DOHH2 (cell line): ENCODE data around the gene EFNA5.
"Not testable (repeated sequence)": the region's sequence is repeated elsewhere in the genome, so short reads cannot be mapped to it uniquely, and the experiment has no call there.

Experiments
- H3F3A ChIP-seq: fragments of 200-600 bp; sonication (generic), shearing (Covaris generic); 2 replicates; pipeline ENCODE4 v1.6.0; 2016; ENCODE audit warnings: antibody characterized with exemption, mild to moderate bottlenecking; ENCODE audit not compliant: control insufficient read depth, insufficient read depth
- H3K27ac ChIP-seq: fragments of 200-600 bp; sonication (generic); 2 replicates; pipeline ENCODE4 v1.5.1; 2014; ENCODE audit warnings: low read depth, mild to moderate bottlenecking, low read length, moderate library complexity
- H3K27me3 ChIP-seq: fragments of 200-600 bp; sonication (generic); 2 replicates; pipeline ENCODE4 v1.6.1; 2014; ENCODE audit warnings: mild to moderate bottlenecking, low read length, mixed read lengths; ENCODE audit not compliant: control insufficient read depth
- H3K36me3 ChIP-seq: fragments of 200-600 bp; sonication (generic); 2 replicates; pipeline ENCODE4 v1.6.1; 2014; ENCODE audit warnings: mild to moderate bottlenecking, low read length, moderate library complexity, mixed read lengths; ENCODE audit not compliant: control insufficient read depth
- H3K4me1 ChIP-seq: fragments of 200-600 bp; sonication (generic); 2 replicates; pipeline ENCODE4 v1.6.1; 2014; ENCODE audit warnings: mild to moderate bottlenecking, low read length, mixed read lengths; ENCODE audit not compliant: control insufficient read depth
- H3K4me2 ChIP-seq: fragments of 200-600 bp; sonication (generic); 2 replicates; pipeline ENCODE4 v1.6.0; 2014; ENCODE audit warnings: mild to moderate bottlenecking, low read length, moderate library complexity
- H3K4me3 ChIP-seq: fragments of 200-600 bp; sonication (generic); 2 replicates; pipeline ENCODE4 v1.5.1; 2014; ENCODE audit warnings: mild to moderate bottlenecking, low read length, mixed read lengths
- H3K79me2 ChIP-seq: fragments of 200-600 bp; sonication (generic); 2 replicates; pipeline ENCODE4 v1.6.1; 2014; ENCODE audit warnings: mild to moderate bottlenecking, low read length, mixed read lengths; ENCODE audit not compliant: control insufficient read depth
- H3K9me2 ChIP-seq: fragments of 200-600 bp; sonication (generic); replicated peaks from 2 replicates; pipeline ENCODE4 v1.6.1; 2014; ENCODE audit warnings: mild to moderate bottlenecking, low read length, mixed read lengths; ENCODE audit not compliant: control insufficient read depth
- H3K9me3 ChIP-seq: fragments of 200-600 bp; sonication (generic); 2 replicates; pipeline ENCODE4 v1.6.1; 2014; ENCODE audit warnings: antibody characterized with exemption, low read length, mixed read lengths; ENCODE audit not compliant: control insufficient read depth, insufficient read depth
- H4K20me1 ChIP-seq: fragments of 200-600 bp; sonication (generic); 2 replicates; pipeline ENCODE4 v1.6.0; 2014; ENCODE audit warnings: low read depth, mild to moderate bottlenecking, antibody characterized with exemption, low read length, moderate library complexity; ENCODE audit not compliant: control insufficient read depth, insufficient read depth
- EZH2phosphoT487 ChIP-seq: fragments of 200-600 bp; sonication (generic); IDR thresholded peaks from 2 replicates; pipeline ENCODE4 v1.6.1; 2017; ENCODE audit warnings: borderline replicate concordance, mild to moderate bottlenecking, antibody characterized with exemption, low read length, moderate library complexity, mixed read lengths
- TF ChIP-seq, protein P1 (sequence below): fragments of 200-600 bp; sonication (generic); IDR thresholded peaks from one replicate; pipeline ENCODE4 v1.5.1; 2014; ENCODE audit warnings: antibody characterized with exemption, mild to moderate bottlenecking, low read depth, low read length; ENCODE audit not compliant: poor library complexity, severe bottlenecking

The EFNA5 gene

DNA sequence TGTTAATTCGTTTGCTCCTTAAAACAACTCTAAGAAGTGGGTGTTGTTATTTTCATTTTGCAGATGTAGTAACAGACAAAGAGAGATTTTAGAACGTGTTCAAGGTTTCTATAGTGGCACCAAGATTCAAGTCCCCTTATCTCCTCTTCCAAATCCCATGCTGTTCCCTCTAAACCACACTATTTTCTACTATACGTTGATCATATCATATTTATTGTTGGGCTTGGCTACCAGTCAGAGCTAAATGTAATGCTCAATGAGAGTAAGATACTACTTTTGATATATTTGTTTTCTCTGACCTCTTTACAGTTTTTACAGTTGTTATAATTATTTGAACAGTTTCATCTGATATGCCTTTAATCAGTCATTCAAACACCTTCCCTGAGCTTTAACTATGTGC is 212.9 kb downstream of the EFNA5 start:
- no peaks in the 10 kb centered on the region for H4K20me1 ChIP-seq
- H3K9me2 ChIP-seq = no peaks in the 10 kb centered on the region
- H3K36me3 ChIP-seq = no peaks in the 10 kb centered on the region
- no peaks in the 10 kb centered on the region for H3F3A ChIP-seq
- H3K27ac ChIP-seq = no peak overlapping the region
- H3K27me3 ChIP-seq = 0 out of 2 replicates have a peak, but pooled peaks cover 4% of the 10 kb centered on the region
- no peak overlapping the region for H3K4me3 ChIP-seq
- no peaks in the 10 kb centered on the region for H3K4me1 ChIP-seq
- no peaks in the 10 kb centered on the region for H3K79me2 ChIP-seq
- no peak overlapping the region for H3K4me2 ChIP-seq
- no peaks in the 10 kb centered on the region for H3K9me3 ChIP-seq
- no peak for TF ChIP-seq EZH2phosphoT487
- TF ChIP-seq, protein P1, sequence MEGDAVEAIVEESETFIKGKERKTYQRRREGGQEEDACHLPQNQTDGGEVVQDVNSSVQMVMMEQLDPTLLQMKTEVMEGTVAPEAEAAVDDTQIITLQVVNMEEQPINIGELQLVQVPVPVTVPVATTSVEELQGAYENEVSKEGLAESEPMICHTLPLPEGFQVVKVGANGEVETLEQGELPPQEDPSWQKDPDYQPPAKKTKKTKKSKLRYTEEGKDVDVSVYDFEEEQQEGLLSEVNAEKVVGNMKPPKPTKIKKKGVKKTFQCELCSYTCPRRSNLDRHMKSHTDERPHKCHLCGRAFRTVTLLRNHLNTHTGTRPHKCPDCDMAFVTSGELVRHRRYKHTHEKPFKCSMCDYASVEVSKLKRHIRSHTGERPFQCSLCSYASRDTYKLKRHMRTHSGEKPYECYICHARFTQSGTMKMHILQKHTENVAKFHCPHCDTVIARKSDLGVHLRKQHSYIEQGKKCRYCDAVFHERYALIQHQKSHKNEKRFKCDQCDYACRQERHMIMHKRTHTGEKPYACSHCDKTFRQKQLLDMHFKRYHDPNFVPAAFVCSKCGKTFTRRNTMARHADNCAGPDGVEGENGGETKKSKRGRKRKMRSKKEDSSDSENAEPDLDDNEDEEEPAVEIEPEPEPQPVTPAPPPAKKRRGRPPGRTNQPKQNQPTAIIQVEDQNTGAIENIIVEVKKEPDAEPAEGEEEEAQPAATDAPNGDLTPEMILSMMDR = no peak

DNA sequence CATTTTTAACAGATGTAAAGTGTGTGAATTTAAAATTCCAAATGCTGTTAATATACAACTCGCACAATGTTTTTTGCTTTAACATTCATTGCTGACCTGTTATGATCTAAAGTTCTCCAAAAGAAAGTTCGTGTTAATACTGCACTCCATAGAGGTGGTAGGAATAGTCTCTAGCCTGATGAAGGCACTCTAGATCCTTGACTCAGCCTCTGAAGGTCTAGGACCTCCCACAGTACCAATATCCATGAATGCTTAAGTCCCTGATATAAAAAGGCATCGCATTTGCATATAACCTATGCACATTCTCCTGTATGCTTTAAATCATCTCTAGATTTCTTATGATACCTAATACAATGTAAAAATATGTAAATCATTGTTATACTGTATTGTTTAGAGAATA is 213.6 kb downstream of the EFNA5 start:
- no peak for TF ChIP-seq EZH2phosphoT487
- TF ChIP-seq, protein P1 = no peak
- Histone ChIP-seq H3K9me3 (no peaks in the 10 kb centered on the region), H3F3A (no peaks in the 10 kb centered on the region), H3K4me3 (no peak overlapping the region), H3K9me2 (no peaks in the 10 kb centered on the region), H3K79me2 (no peaks in the 10 kb centered on the region), H3K4me2 (no peak overlapping the region), H3K27ac (no peak overlapping the region), H3K27me3 (no peaks in the 10 kb centered on the region), H3K36me3 (no peaks in the 10 kb centered on the region), H4K20me1 (no peaks in the 10 kb centered on the region), H3K4me1 (no peaks in the 10 kb centered on the region)

DNA sequence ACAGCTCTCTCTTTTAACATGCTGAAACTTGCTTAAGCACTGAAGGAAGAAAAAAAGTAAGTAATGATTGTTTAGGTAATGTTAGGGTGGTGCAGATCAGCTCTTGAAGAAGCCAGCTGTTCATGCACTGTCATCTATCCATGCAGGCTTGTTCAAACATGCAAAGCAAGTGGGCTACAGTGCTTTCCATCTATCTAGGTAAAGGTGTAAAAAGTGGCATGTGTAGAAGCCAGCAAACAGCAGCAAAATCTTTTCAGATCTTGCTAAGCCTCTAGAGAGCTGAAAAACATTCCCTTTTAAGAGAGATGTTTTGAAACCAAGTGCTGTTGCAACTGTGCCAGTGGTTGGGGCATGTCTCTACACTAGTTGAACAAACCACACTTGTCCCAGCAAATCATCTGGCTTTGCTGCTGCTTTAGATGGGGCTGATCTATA is 214.4 kb downstream of the EFNA5 start:
- Histone ChIP-seq H3K9me3 (no peaks in the 10 kb centered on the region), H3K4me1 (no peaks in the 10 kb centered on the region), H3K4me3 (no peak overlapping the region), H3K27me3 (no peaks in the 10 kb centered on the region), H3K79me2 (no peaks in the 10 kb centered on the region), H4K20me1 (no peaks in the 10 kb centered on the region), H3K36me3 (no peaks in the 10 kb centered on the region), H3K9me2 (no peaks in the 10 kb centered on the region), H3F3A (no peaks in the 10 kb centered on the region), H3K27ac (no peak overlapping the region), H3K4me2 (no peak overlapping the region)
- TF ChIP-seq, protein P1 = no peak
- no peak for TF ChIP-seq EZH2phosphoT487

DNA sequence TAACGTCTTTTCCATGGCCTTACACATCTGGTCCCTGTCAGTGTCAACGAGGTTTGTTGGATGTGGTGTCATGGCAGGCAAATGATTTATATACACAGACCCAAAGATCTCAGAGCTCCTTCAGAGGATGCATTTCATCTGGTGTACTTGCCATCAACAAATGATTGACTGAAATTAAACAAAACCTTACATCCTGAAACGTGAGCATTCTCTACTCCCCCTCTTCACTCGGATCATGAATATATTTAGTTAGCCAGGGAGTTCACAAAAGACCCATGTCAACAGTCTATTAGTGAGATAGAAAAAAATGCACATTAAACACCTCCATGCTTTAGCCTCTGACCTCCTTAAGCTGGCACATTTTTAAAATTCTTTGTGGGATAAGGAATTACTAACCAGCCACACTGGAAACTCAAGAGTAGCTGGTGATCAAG is 215.6 kb downstream of the EFNA5 start:
- H3K9me3 ChIP-seq = no peaks in the 10 kb centered on the region
- H3K27me3 ChIP-seq = no peaks in the 10 kb centered on the region
- H3K4me1 ChIP-seq = no peaks in the 10 kb centered on the region
- H4K20me1 ChIP-seq = no peaks in the 10 kb centered on the region
- no peaks in the 10 kb centered on the region for H3K36me3 ChIP-seq
- no peaks in the 10 kb centered on the region for H3K79me2 ChIP-seq
- no peak overlapping the region for H3K27ac ChIP-seq
- H3K9me2 ChIP-seq = no peaks in the 10 kb centered on the region
- TF ChIP-seq EZH2phosphoT487 = no peak
- TF ChIP-seq, protein P1 = no peak
- H3F3A ChIP-seq = no peaks in the 10 kb centered on the region
- H3K4me3 ChIP-seq = no peak overlapping the region
- H3K4me2 ChIP-seq = no peak overlapping the region

DNA sequence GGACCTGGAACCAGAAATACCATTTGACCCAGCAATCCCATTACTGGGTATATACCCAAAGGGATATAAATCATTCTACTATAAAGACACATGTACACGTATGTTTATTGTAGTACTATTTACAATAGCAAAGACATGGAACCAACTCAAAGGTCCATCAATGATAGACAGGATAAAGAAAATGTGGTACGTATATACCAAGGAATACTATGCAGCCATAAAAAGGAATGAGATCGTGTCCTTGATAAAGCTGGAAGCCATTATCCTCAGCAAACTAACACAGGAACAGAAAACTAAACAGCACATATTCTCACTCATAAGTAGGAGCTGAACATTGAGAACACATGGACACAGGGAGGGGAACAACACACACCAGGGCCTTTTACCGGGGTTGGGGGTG is 218.9 kb downstream of the EFNA5 start:
- H3K9me2 ChIP-seq, H3K4me2 ChIP-seq, H3K4me3 ChIP-seq, H3K27me3 ChIP-seq, H3K27ac ChIP-seq, H3F3A ChIP-seq, H3K79me2 ChIP-seq, H3K36me3 ChIP-seq, H4K20me1 ChIP-seq, H3K4me1 ChIP-seq, H3K9me3 ChIP-seq: not testable (repeated sequence)
